Transverse colon (tissue), 3 donors: Measurements from ENCODE around the gene TRHDE.

Source experiments
- POLR2A ChIP-seq: fragments of 450-650 bp; IDR thresholded peaks from one replicate; pipeline ENCODE4 v1.6.1; 2016; ENCODE audit warnings: antibody characterized with exemption, mild to moderate bottlenecking, moderate library complexity
- TF ChIP-seq, protein P1 (sequence below), 5 experiments: fragments of 200-600 bp in 3 of 5; fragments of 450-650 bp in 2 of 5; sonication (generic) in 3 of 5; IDR thresholded peaks; 1 replicate in 2 of 5; 2 replicates in 3 of 5; pipeline ENCODE4 v1.5.1; 2016 to 2017; ENCODE audit warnings: antibody characterized with exemption in 5 of 5, inconsistent platforms in 3 of 5, mild to moderate bottlenecking in 2 of 5, moderate library complexity in 1 of 5

DNA sequence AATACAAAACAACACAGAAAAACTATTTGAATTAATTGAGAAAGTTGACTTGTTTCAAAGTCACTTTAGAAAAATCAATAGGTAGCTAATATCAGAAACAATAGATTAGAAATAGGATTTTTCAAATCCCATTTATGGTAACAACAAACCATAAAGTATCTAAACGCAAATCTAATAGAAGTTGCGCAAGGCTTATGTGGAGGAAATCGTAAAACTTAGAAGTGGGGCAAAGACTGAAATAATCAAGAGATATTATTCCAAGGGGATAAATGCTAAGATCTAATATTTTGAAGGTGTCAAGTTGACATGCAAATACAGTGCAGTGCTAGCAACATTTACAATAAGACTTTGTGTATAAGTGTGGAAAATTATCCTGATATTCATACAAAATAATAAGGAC is 87.2 kb downstream of the TRHDE start:
- TF ChIP-seq, protein P1, sequence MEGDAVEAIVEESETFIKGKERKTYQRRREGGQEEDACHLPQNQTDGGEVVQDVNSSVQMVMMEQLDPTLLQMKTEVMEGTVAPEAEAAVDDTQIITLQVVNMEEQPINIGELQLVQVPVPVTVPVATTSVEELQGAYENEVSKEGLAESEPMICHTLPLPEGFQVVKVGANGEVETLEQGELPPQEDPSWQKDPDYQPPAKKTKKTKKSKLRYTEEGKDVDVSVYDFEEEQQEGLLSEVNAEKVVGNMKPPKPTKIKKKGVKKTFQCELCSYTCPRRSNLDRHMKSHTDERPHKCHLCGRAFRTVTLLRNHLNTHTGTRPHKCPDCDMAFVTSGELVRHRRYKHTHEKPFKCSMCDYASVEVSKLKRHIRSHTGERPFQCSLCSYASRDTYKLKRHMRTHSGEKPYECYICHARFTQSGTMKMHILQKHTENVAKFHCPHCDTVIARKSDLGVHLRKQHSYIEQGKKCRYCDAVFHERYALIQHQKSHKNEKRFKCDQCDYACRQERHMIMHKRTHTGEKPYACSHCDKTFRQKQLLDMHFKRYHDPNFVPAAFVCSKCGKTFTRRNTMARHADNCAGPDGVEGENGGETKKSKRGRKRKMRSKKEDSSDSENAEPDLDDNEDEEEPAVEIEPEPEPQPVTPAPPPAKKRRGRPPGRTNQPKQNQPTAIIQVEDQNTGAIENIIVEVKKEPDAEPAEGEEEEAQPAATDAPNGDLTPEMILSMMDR (IDR thresholded peaks at IDR 0.05), result no peak
- no peak for TF ChIP-seq POLR2A
